NOMO-1 treated with dmso at 0.1 percent for 144 hours (cell line): ENCODE measurements around the gene AMHR2.

Source experiments
- DNase-seq: peaks from one replicate; lab custom pipeline; 2025; ENCODE audit not compliant: unreplicated experiment; lab: John Stamatoyannopoulos, UW

Gene AMHR2

DNA sequence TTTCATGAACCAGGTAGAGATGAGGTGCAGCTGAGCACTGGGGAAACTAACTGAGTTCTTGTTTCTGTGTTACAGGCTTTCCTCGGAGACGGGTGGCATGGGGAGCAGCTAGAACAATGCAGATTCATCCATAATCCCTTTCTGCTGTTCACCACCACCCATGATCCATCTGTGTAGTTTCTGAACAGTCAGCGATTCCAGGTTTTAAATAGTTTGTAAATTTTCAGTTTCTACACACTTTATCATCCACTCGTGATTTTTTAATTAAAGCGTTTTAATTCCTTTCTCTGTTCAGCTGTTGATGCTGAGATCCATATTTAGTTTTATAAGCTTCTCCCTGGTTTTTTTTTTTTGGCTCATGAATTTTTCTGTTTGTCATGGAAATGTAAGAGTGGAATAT is 55.7 kb downstream of the AMHR2 start:
- DNase-seq = no peak

DNA sequence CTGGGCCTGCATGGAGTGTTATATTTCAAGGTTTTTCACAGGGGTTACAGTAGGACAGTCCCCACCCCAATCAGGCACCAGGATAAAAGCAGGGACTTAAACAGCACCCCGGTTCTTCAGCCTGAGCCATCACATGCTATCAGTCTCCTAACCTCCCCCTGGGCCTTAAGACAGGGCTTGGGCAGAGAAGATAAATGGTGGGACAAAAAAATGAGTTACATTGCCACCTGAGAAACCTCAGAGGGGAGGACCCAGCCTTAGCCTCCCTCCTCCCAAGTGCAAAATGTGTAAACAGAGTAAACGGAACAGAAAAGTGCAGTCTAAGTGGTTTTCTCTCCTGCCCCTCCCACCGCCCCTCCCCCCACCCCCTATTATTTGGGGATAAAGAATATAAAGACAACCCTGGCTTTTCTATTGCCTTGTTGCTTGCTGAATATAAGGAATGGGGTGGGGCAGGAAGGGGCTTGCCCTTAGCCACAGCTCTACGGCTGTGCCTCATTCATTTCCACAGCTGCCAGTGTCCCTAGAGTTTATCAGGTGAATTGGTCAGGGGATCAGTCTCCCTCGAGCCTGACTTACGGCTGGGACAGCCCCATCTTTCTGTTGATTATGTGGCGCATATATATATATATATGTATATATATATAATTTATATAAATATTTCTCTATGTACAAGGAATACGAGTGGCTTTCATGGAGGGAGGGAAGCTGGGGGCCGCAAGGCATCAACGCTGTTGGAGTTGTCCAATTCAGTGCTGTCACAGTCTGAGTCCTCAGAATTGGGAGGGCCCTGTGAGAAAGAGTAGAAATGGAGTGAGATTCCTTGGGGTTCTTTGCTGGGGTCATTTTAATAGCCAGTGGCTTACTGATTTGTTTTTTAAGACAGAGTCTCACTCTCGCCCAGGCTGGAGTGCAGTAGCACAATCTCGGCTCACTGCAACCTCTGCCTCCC is 57.1 kb downstream of the AMHR2 start:
- DNase-seq = no peak
